GM12891 (cell line): Measurements from ENCODE around the gene RCVRN. TPM values are rescaled to one million over a fixed set of nuclear protein-coding genes. Genes with fewer than 3 reads are reported as not detected.

Experiments used
- DNase-seq: peaks from one replicate; pipeline ENCODE4 v3.0.0; 2011; ENCODE audit warnings: low spot score; ENCODE audit not compliant: insufficient read length
- FAIRE-seq: peaks from 2 replicates; lab custom pipeline; 2011; peaks lifted over from hg19 to GRCh38; lab: Jason Lieb, UNC
- PAX5 ChIP-seq: IDR thresholded peaks from 2 replicates; pipeline ENCODE4 v1.6.1; 2011; ENCODE audit warnings: low read length, moderate library complexity, mild to moderate bottlenecking; ENCODE audit not compliant: insufficient read depth, severe bottlenecking
- POLR2A ChIP-seq: IDR thresholded peaks from 2 replicates; pipeline ENCODE4 v1.6.1; 2011; ENCODE audit warnings: low read depth, low read length, control low read depth
- POLR2AphosphoS5 ChIP-seq: IDR thresholded peaks from 2 replicates; pipeline ENCODE4 v1.6.1; 2011; ENCODE audit warnings: low read depth, low read length, control low read depth
- POU2F2 ChIP-seq: IDR thresholded peaks from 2 replicates; pipeline ENCODE4 v1.6.1; 2011; ENCODE audit warnings: low read depth, mild to moderate bottlenecking, control low read depth, low read length, moderate library complexity
- SPI1 ChIP-seq: IDR thresholded peaks from 2 replicates; pipeline ENCODE4 v1.6.1; 2011; ENCODE audit warnings: low read depth, low read length, control low read depth
- TAF1 ChIP-seq: IDR thresholded peaks from 2 replicates; pipeline ENCODE4 v1.6.1; 2011; ENCODE audit warnings: low read depth, low read length, control low read depth
- polyA plus RNA-seq: library from polyadenylated mRNA; unstranded; fragments of >200 nt; gene quantifications from one replicate; pipeline ENCODE4 v1.2.1, GENCODE V29; 2012; ENCODE audit warnings: low read depth, missing spikeins, inconsistent platforms; ENCODE audit not compliant: missing spikeins

Gene RCVRN
- 0.09 TPM for polyA plus RNA-seq

DNA sequence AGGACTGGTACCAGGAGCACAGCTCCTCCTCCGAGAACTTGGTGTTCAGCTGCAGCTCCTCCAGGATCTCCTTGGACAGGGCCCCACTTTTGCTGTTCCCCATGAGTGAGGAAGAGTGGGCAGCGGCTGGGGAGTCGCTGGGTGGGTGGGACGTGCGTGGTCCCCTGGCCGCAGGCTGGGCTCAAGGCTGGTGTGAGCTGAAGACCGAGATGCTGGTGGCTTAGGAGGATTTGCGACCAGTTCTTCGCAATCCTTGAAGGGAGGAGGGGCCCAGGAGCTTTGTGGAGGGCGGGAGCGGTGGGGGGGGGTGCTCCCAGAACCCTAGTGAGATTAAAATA, at the start of gene RCVRN:
Gene RCVRN (minus strand): TSS at position 194 of the 338 bp plus-strand sequence. CDS start 91 bp downstream, at position 103.
- TF ChIP-seq PAX5 (no peak), SPI1 (no peak), TAF1 (no peak)
- FAIRE-seq (no peak), DNase-seq (no peak)

- TF ChIP-seq POLR2AphosphoS5, result no peak
- TF ChIP-seq POLR2A, result no peak
- no peak for TF ChIP-seq TAF1
- TF ChIP-seq PAX5, result no peak
- FAIRE-seq (peak; percentile 31), DNase-seq (no peak)
These were observed 48.4 kb upstream of the RCVRN start for GRCh38 chr17:9953492-9953891.

GRCh38 chr17:9951803-9952202, 46.7 kb upstream of the RCVRN start:
- TF ChIP-seq POU2F2 (no peak), TAF1 (no peak), SPI1 (no peak), PAX5 (no peak), POLR2A (no peak)
- no peak for DNase-seq
- no peak for FAIRE-seq

DNA sequence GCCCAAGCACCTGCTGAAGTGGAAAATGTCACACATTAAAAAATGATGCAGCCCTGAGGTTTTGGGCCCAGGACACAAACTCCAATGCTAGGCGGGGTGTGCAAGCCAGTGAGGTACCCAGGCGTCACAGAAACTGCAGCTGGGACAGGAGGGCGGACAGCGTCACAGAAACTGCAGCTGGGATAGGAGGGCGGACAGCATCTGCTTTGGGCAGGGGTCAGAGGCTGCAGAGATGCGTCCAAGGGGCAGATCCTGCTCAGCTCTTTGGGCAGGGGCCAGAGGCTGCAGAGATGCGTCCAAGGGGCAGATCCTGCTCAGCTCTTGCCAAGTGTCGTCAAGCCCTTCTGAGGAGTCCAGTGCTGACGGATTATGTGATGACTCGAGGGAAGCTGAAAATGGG, 43.9 kb upstream of the RCVRN start:
- no peak for DNase-seq
- no peak for FAIRE-seq

GRCh38 chr17:9944704-9945103, 39.6 kb upstream of the RCVRN start:
- no peak for TF ChIP-seq POLR2AphosphoS5
- TF ChIP-seq PAX5, result no peak
- TF ChIP-seq POLR2A, result no peak
- no peak for TF ChIP-seq SPI1
- TF ChIP-seq TAF1, result no peak
- no peak for TF ChIP-seq POU2F2
- DNase-seq (no peak), FAIRE-seq (no peak)

More for the DNA sequence above, 43.9 kb upstream of the RCVRN start:
- TF ChIP-seq PAX5, result no peak
- TF ChIP-seq TAF1, result no peak
- no peak for TF ChIP-seq SPI1

- no peak for TF ChIP-seq TAF1
- TF ChIP-seq POU2F2, result no peak
- TF ChIP-seq POLR2AphosphoS5, result no peak
- no peak for TF ChIP-seq PAX5
- no peak for FAIRE-seq
- no peak for DNase-seq
These were observed 38.3 kb upstream of the RCVRN start for GRCh38 chr17:9943343-9943742.

- no peak for DNase-seq
- TF ChIP-seq SPI1 (no peak), TAF1 (no peak), POU2F2 (no peak), POLR2A (no peak), PAX5 (no peak), POLR2AphosphoS5 (no peak)
- no peak for FAIRE-seq
These were observed 37.8 kb upstream of the RCVRN start for GRCh38 chr17:9942885-9943284.

GRCh38 chr17:9941305-9941704, 36.2 kb upstream of the RCVRN start:
- FAIRE-seq, result no peak
- no peak for DNase-seq

DNA sequence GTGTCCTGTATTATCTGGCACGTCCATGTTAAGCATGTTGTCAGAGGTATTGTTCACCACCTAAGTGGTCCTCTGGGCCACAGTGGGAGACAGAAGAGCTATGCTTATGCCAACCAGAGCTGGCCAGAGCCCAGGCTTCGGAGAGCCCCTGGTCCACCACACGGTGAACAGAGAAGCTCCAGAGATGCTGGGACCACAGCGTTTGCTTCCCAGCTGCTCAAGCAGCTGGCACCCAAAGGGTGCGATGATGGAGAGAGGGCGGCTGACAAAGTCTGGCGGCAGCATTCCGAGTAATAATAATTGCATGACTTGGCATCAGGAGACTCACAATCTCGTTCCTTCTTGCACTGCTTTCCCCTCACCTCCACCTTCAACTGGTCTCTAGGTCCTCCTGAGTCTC, 35.8 kb upstream of the RCVRN start:
- DNase-seq (no peak), FAIRE-seq (no peak)
- TF ChIP-seq SPI1 (no peak), PAX5 (no peak), POLR2AphosphoS5 (no peak), POLR2A (no peak), POU2F2 (no peak), TAF1 (no peak)

More at GRCh38 chr17:9941305-9941704, 36.2 kb upstream of the RCVRN start:
- no peak for TF ChIP-seq TAF1
- TF ChIP-seq POLR2AphosphoS5, result no peak
- no peak for TF ChIP-seq PAX5
- TF ChIP-seq POU2F2, result no peak
- TF ChIP-seq SPI1, result no peak
- TF ChIP-seq POLR2A, result no peak

- no peak for TF ChIP-seq POU2F2
- no peak for TF ChIP-seq POLR2AphosphoS5
- TF ChIP-seq SPI1, result no peak
- TF ChIP-seq POLR2A, result no peak
- no peak for TF ChIP-seq TAF1
- TF ChIP-seq PAX5, result no peak
- no peak for DNase-seq
- FAIRE-seq, result no peak
These were observed 33.7 kb upstream of the RCVRN start for GRCh38 chr17:9938764-9939163.

DNA sequence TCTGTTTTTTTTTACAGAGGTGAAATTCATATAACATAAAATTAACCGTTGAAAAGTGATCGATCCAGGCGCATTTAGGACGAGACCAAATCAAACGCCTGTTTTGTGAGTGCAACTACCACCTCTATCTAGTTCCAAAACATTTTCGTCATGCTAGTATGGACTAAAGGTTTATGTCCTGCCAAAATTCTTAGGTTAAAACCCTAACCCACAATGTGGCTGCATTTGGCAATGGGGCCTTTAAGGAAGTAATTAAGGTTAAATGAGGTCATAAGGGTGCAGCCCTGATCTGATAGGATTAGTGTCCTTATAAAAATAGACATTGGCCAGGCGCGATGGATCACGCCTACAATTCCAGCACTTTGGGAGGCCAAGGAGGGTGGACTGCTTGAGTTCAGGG, 32.8 kb upstream of the RCVRN start:
- DNase-seq (no peak), FAIRE-seq (no peak)
- TF ChIP-seq PAX5 (no peak), TAF1 (no peak), POLR2AphosphoS5 (no peak), POU2F2 (no peak), SPI1 (no peak), POLR2A (no peak)
